Activated CD4-positive, alpha-beta T cell treated with anti-CD3 and anti-CD28 coated beads, Interleukin-2, amount 50 U/mL, for 4 hours (primary cell): ENCODE results near the gene MCOLN3.
"Not testable (repeated sequence)": the region's sequence is repeated elsewhere in the genome, so short reads cannot be mapped to it uniquely, and the experiment has no call there.

ENCODE experiments used
- DNase-seq, 2 experiments: peaks; one replicate each; pipeline ENCODE4 v3.0.0-alpha.2; 2020

MCOLN3 gene

DNA sequence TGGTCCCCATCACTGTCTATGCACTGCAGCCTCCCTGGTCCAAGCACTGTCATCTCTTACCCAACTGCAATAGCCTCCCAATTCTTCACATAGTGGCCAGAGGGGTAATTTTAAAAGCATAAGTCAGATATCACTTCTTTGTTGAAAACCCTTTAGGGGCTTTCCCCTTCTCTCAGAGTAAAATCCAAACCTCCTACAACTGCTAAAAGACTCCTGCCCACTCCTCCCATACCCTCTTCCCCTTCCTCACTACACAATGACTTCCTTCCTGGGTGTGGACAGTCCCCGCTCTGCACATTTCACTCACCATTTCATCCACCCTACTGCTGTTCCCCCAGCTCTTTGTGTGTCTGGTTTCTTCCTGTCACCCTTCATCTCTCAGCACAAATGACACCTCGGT lies 59.7 kb downstream of the MCOLN3 start:
- no peak for DNase-seq

DNA sequence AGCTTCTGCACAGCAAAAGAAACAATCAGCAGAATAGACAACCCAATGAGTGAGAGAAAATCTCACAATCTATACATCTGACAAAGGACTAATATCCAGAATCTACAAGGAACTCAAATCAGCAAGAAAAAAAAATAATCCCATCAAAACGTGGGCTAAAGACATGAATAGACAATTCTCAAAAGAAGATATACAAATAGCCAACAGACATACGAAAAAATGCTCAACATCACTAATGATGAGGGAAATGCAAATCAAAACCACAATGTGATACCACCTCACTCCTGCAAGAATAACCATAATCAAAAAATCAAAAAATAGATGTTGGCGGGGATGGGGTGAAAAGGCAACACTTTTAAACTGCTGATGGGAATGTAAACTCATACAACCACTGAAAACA lies 61.7 kb downstream of the MCOLN3 start:
- not testable (repeated sequence) for DNase-seq

GRCh38 chr1:84985365-84985764 lies 62.9 kb downstream of the MCOLN3 start:
- DNase-seq: no peak

DNA sequence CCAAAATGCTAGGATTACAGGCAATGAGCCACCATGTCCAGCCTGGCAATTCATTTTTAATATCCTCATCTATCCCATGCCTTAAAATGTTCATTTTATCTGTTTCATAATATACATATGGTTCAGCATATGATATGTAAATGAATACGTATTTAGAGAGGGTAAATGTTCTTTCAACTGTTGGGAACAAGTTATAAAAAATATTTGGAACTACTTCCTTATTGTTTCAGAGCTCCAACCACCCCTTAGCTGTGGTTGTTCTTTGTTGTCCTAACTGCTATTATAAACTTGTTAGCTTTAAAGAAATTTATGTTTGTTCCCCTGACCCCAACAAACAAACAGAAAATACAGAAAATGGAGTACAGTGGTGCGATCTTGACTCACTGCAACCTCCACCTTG lies 65.9 kb downstream of the MCOLN3 start:
- DNase-seq: no peak

GRCh38 chr1:84975035-84975434 lies 73.3 kb downstream of the MCOLN3 start:
- no peak for DNase-seq

GRCh38 chr1:84973498-84974334 lies 74.6 kb downstream of the MCOLN3 start:
- DNase-seq: no peak

- no peak for DNase-seq
Measured at GRCh38 chr1:84972377-84972987, 75.8 kb downstream of the MCOLN3 start.

- DNase-seq: no peak
Measured at GRCh38 chr1:84971957-84972356, 76.3 kb downstream of the MCOLN3 start.

DNA sequence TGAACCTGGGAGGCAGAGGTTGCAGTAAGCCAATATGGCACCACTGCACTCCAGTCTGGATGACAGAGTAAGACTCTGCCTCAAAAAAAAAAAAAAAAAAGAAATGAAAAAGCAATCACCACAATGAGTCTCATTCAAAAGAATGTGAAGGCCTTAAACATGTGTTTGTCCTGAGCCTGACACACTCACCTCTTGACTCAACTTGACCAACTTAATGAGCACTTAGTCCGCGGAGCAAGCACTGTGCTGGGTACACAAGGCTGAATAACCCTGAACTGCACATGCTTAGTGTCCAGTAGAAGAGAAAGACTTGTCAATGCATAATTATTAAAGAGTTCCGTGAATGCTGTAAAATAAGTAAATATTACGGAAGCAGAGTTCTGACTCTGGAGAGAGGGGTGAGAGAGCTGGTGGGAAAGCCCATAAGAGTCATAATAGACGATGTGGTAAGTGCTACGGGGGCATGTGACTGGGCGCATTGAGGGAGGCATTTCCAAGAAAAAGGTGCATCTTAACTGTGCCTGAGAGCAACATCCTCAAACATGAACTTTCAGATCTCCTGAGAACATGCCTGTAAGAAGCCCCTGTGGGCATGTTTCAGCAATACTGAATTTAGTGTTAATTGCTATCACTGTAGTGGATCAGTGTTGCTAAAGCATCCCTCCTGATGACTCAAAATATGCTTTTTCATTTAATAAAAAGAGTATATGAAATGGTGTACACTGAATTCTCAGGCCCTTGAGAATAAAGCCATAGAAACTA lies 78.6 kb downstream of the MCOLN3 start:
- no peak for DNase-seq

- DNase-seq: no peak
Measured at GRCh38 chr1:84968865-84969264, 79.4 kb downstream of the MCOLN3 start.

- DNase-seq: no peak
Measured at GRCh38 chr1:84968101-84968500, 80.2 kb downstream of the MCOLN3 start.
